DOHH2 (cell line): ENCODE measurements around the gene PPL.

Experiments used
- H3F3A ChIP-seq: fragments of 200-600 bp; sonication (generic), shearing (Covaris generic); 2 replicates; pipeline ENCODE4 v1.6.0; 2016; ENCODE audit warnings: antibody characterized with exemption, mild to moderate bottlenecking; ENCODE audit not compliant: control insufficient read depth, insufficient read depth
- H3K27ac ChIP-seq: fragments of 200-600 bp; sonication (generic); 2 replicates; pipeline ENCODE4 v1.5.1; 2014; ENCODE audit warnings: low read depth, mild to moderate bottlenecking, low read length, moderate library complexity
- H3K27me3 ChIP-seq: fragments of 200-600 bp; sonication (generic); 2 replicates; pipeline ENCODE4 v1.6.1; 2014; ENCODE audit warnings: mild to moderate bottlenecking, low read length, mixed read lengths; ENCODE audit not compliant: control insufficient read depth
- H3K36me3 ChIP-seq: fragments of 200-600 bp; sonication (generic); 2 replicates; pipeline ENCODE4 v1.6.1; 2014; ENCODE audit warnings: mild to moderate bottlenecking, low read length, moderate library complexity, mixed read lengths; ENCODE audit not compliant: control insufficient read depth
- H3K4me1 ChIP-seq: fragments of 200-600 bp; sonication (generic); 2 replicates; pipeline ENCODE4 v1.6.1; 2014; ENCODE audit warnings: mild to moderate bottlenecking, low read length, mixed read lengths; ENCODE audit not compliant: control insufficient read depth
- H3K4me2 ChIP-seq: fragments of 200-600 bp; sonication (generic); 2 replicates; pipeline ENCODE4 v1.6.0; 2014; ENCODE audit warnings: mild to moderate bottlenecking, low read length, moderate library complexity
- H3K4me3 ChIP-seq: fragments of 200-600 bp; sonication (generic); 2 replicates; pipeline ENCODE4 v1.5.1; 2014; ENCODE audit warnings: mild to moderate bottlenecking, low read length, mixed read lengths
- H3K79me2 ChIP-seq: fragments of 200-600 bp; sonication (generic); 2 replicates; pipeline ENCODE4 v1.6.1; 2014; ENCODE audit warnings: mild to moderate bottlenecking, low read length, mixed read lengths; ENCODE audit not compliant: control insufficient read depth
- H3K9me2 ChIP-seq: fragments of 200-600 bp; sonication (generic); replicated peaks from 2 replicates; pipeline ENCODE4 v1.6.1; 2014; ENCODE audit warnings: mild to moderate bottlenecking, low read length, mixed read lengths; ENCODE audit not compliant: control insufficient read depth
- H3K9me3 ChIP-seq: fragments of 200-600 bp; sonication (generic); 2 replicates; pipeline ENCODE4 v1.6.1; 2014; ENCODE audit warnings: antibody characterized with exemption, low read length, mixed read lengths; ENCODE audit not compliant: control insufficient read depth, insufficient read depth
- H4K20me1 ChIP-seq: fragments of 200-600 bp; sonication (generic); 2 replicates; pipeline ENCODE4 v1.6.0; 2014; ENCODE audit warnings: low read depth, mild to moderate bottlenecking, antibody characterized with exemption, low read length, moderate library complexity; ENCODE audit not compliant: control insufficient read depth, insufficient read depth
- EZH2phosphoT487 ChIP-seq: fragments of 200-600 bp; sonication (generic); IDR thresholded peaks from 2 replicates; pipeline ENCODE4 v1.6.1; 2017; ENCODE audit warnings: borderline replicate concordance, mild to moderate bottlenecking, antibody characterized with exemption, low read length, moderate library complexity, mixed read lengths
- TF ChIP-seq, protein P1 (sequence below): fragments of 200-600 bp; sonication (generic); IDR thresholded peaks from one replicate; pipeline ENCODE4 v1.5.1; 2014; ENCODE audit warnings: antibody characterized with exemption, mild to moderate bottlenecking, low read depth, low read length; ENCODE audit not compliant: poor library complexity, severe bottlenecking

PPL gene, protein sequence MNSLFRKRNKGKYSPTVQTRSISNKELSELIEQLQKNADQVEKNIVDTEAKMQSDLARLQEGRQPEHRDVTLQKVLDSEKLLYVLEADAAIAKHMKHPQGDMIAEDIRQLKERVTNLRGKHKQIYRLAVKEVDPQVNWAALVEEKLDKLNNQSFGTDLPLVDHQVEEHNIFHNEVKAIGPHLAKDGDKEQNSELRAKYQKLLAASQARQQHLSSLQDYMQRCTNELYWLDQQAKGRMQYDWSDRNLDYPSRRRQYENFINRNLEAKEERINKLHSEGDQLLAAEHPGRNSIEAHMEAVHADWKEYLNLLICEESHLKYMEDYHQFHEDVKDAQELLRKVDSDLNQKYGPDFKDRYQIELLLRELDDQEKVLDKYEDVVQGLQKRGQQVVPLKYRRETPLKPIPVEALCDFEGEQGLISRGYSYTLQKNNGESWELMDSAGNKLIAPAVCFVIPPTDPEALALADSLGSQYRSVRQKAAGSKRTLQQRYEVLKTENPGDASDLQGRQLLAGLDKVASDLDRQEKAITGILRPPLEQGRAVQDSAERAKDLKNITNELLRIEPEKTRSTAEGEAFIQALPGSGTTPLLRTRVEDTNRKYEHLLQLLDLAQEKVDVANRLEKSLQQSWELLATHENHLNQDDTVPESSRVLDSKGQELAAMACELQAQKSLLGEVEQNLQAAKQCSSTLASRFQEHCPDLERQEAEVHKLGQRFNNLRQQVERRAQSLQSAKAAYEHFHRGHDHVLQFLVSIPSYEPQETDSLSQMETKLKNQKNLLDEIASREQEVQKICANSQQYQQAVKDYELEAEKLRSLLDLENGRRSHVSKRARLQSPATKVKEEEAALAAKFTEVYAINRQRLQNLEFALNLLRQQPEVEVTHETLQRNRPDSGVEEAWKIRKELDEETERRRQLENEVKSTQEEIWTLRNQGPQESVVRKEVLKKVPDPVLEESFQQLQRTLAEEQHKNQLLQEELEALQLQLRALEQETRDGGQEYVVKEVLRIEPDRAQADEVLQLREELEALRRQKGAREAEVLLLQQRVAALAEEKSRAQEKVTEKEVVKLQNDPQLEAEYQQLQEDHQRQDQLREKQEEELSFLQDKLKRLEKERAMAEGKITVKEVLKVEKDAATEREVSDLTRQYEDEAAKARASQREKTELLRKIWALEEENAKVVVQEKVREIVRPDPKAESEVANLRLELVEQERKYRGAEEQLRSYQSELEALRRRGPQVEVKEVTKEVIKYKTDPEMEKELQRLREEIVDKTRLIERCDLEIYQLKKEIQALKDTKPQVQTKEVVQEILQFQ (N-terminal part only)

GRCh38 chr16:4936991-4937781 lies at the start of gene PPL:
Gene PPL (minus strand): TSS chr16:4937148. CDS start chr16:4937045, 103 bp downstream.
- peaks cover 25% of the 10 kb centered on the region for H3K27me3 ChIP-seq
- no peaks in the 10 kb centered on the region for H3K9me3 ChIP-seq
- H3F3A ChIP-seq: no peaks in the 10 kb centered on the region
- H3K27ac ChIP-seq: no peak within 1 kb of the TSS
- H4K20me1 ChIP-seq: no peaks in the 10 kb centered on the region
- no peaks in the 10 kb centered on the region for H3K36me3 ChIP-seq
- TF ChIP-seq, protein P1, sequence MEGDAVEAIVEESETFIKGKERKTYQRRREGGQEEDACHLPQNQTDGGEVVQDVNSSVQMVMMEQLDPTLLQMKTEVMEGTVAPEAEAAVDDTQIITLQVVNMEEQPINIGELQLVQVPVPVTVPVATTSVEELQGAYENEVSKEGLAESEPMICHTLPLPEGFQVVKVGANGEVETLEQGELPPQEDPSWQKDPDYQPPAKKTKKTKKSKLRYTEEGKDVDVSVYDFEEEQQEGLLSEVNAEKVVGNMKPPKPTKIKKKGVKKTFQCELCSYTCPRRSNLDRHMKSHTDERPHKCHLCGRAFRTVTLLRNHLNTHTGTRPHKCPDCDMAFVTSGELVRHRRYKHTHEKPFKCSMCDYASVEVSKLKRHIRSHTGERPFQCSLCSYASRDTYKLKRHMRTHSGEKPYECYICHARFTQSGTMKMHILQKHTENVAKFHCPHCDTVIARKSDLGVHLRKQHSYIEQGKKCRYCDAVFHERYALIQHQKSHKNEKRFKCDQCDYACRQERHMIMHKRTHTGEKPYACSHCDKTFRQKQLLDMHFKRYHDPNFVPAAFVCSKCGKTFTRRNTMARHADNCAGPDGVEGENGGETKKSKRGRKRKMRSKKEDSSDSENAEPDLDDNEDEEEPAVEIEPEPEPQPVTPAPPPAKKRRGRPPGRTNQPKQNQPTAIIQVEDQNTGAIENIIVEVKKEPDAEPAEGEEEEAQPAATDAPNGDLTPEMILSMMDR: no peak
- TF ChIP-seq EZH2phosphoT487: no peak
- peaks cover 6% of the 10 kb centered on the region; the same call in 1 of the 2 replicates for H3K4me1 ChIP-seq
- H3K4me3 ChIP-seq: peak within 1 kb of the TSS; percentile 22; the same call in 1 of the 2 replicates
- peak within 1 kb of the TSS; percentile 53 for H3K4me2 ChIP-seq
- H3K79me2 ChIP-seq: no peaks in the 10 kb centered on the region
- H3K9me2 ChIP-seq: no peaks in the 10 kb centered on the region

DNA sequence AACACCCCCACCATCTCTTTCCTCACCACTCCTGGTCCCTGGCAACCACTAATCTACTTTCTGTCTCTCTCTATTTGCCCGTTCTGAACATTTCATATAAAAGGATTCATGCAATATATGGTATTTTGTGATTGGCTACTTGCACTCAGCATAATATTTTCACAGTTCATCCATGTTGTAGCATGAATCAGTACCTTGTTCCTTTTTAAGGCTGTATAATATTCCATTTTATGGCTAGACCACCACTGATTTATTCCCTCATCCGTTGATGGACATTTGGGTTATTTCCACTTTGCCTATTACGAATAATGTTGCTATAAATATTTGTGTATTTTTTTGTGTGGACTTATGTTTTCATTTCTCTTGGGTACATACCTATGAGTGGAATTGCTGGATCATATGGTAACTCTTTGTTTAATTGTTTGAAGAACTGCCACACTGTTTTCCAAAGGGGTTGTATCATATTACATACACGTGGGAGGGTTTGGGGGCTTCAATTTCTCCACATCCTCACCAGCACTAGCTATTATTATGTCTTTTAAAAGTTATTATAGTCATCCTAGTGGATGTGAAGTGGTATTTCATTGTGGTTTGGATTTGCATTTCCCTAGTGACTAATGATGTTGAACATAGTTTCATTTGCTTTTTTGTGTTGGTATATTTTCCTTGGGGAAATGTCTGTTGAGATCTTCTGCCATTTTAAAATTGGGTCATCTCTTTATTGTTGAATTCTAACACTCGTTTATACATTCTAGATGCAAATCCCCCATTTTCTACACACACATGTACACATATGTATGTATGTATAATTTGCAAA lies 47.4 kb upstream of the PPL start:
- H3K4me2 ChIP-seq: no peak overlapping the region
- H3K27ac ChIP-seq: no peak overlapping the region
- TF ChIP-seq, protein P1: no peak
- no peak for TF ChIP-seq EZH2phosphoT487
- no peaks in the 10 kb centered on the region for H3K9me2 ChIP-seq
- no peaks in the 10 kb centered on the region for H3K9me3 ChIP-seq
- H3K27me3 ChIP-seq: no peaks in the 10 kb centered on the region
- H3K4me1 ChIP-seq: no peaks in the 10 kb centered on the region; the same call in 1 of the 2 replicates
- H3K4me3 ChIP-seq: no peak overlapping the region
- no peaks in the 10 kb centered on the region for H3F3A ChIP-seq
- H4K20me1 ChIP-seq: no peaks in the 10 kb centered on the region
- no peaks in the 10 kb centered on the region for H3K36me3 ChIP-seq
- H3K79me2 ChIP-seq: no peaks in the 10 kb centered on the region
